Breast epithelium (tissue), 3 donors: Measurements from ENCODE around the gene ACVR1B.

Experiments used
- POLR2A ChIP-seq: fragments of 450-650 bp; IDR thresholded peaks from one replicate; pipeline ENCODE4 v1.6.1; 2016; ENCODE audit warnings: antibody characterized with exemption, mild to moderate bottlenecking, moderate library complexity
- POLR2AphosphoS5 ChIP-seq, 3 donors: sonication (generic); formaldehyde crosslinking; IDR thresholded peaks; one replicate each; pipeline ENCODE4 v1.6.1; 2017; ENCODE audit warnings: antibody characterized with exemption in 3 of 3
- TF ChIP-seq, protein P1 (sequence below), 3 donors: fragments of 450-650 bp; IDR thresholded peaks; one replicate each; pipeline ENCODE4 v1.5.1; 2016 to 2017; ENCODE audit warnings: antibody characterized with exemption in 3 of 3, mild to moderate bottlenecking in 3 of 3, moderate library complexity in 3 of 3

DNA sequence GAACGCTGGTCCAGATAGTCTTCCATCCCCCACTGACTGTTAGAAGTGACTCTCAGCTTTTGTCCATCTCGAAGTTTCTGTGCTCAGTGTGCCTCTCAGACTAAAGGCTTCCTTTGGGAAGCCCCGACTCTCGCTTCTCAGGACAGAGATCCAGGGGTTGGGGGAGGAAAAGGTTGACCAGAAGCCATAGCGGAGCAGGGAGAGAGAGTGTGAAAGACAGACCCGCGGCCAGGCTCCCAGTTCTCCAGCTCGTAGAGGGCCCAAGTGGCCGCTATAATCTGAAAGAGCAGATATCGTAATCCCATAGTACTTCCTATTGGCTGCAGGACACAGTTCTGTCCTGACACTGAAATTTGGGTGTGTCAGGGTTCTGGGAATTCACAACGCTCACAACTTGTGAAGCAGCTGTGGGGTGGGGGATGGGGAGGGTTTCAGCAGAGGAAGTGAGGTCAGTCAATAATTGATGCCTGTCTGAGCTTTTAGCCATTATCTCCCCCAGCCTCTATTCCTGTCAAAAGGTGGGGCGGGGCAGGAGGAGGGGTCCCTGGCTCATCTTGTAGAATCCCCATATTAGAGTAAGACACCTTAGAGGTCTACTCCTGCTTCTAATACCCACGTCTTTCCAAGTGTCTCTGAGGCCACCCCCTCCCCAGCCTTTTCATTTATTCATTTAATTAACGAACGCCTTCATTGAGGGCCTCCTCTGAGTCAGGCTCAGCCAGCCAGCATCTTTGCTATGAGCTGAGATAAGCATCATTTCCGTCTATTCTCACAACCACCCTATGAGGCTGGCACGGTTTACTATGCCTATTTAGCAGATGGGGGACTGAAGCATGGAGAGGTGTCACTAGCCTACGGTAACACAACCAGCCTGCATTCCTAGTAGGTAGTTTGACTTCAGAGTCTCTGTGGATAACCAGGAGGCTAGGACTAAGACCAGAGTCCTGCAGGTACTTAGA is 45.7 kb upstream of the ACVR1B start:
- TF ChIP-seq, protein P1, sequence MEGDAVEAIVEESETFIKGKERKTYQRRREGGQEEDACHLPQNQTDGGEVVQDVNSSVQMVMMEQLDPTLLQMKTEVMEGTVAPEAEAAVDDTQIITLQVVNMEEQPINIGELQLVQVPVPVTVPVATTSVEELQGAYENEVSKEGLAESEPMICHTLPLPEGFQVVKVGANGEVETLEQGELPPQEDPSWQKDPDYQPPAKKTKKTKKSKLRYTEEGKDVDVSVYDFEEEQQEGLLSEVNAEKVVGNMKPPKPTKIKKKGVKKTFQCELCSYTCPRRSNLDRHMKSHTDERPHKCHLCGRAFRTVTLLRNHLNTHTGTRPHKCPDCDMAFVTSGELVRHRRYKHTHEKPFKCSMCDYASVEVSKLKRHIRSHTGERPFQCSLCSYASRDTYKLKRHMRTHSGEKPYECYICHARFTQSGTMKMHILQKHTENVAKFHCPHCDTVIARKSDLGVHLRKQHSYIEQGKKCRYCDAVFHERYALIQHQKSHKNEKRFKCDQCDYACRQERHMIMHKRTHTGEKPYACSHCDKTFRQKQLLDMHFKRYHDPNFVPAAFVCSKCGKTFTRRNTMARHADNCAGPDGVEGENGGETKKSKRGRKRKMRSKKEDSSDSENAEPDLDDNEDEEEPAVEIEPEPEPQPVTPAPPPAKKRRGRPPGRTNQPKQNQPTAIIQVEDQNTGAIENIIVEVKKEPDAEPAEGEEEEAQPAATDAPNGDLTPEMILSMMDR (IDR thresholded peaks at IDR 0.05) = no peak
- TF ChIP-seq POLR2AphosphoS5 (IDR thresholded peaks at IDR 0.05) = peak in 2 of 3 donors; percentile 43 to 44
- no peak for TF ChIP-seq POLR2A
